GDM1 (cell line): ENCODE measurements around the gene CTXND1.

Source experiments
- DNase-seq: peaks from one replicate; lab custom pipeline; 2025; lab: John Stamatoyannopoulos, UW

CTXND1 gene

DNA sequence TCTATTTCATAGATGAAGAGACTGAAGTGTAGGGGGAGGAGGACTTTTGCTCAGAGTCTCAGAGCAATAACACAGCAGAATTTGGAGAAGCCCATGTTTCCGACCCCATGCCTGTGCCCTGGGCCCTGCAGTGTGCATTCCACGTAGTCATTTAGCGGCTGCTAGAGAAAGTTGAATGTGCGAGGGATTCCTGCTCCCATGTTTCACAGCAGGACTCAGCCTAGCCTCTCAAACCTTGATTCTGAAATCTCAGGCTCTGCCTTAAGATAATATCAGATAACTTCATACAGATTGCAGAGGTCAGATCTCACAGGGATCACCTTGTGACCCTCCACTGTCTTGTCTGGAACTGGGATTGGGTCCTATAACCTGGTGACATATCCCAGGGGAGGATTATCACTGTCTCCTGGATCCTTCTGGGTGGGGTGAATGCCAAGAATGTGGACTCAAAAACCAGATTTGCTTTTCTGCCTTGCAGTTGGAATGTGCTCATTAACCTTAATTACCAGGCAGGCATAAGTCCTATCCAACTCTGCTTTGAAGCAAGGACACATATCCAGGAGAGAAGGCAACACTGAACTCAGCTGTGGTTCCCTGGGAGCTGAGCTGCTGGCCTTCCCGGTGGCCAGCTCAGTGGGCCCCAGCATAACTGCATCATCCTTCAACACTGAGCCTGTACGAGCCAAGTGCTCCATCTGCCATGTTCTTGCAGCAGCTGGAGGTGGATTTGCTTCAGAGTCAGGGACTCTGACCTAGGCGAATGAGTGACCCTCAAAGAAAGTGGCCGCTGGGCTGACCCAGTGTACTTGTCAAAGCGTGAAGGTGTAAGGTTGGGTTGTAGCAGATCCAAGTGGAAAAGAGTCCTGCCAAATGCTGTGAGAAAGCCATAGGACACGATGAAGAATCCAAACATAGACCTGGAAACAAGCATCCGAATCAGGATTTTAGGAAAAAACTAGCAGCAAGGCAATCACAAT is 43.0 kb downstream of the CTXND1 start:
- DNase-seq = no peak

DNA sequence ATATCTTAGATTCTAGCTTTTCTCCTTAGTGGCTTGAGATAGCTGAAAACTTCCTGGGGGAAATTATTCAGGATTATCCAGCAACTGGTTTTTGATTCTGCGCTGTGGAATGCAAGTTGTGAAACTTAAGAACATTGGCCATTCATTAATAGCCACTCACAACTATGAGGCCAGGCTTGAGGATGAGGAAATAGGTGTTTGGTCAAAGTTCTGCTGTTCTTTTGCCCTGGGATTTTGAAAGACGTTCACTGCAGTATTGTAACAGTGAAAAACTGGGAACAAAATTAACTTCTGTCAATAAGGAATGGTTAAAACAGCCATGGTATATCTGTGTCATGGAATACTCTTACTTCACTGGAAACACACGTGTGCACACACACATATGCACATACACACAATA is 44.1 kb downstream of the CTXND1 start:
- DNase-seq = no peak

- DNase-seq = no peak
These were observed 47.8 kb downstream of the CTXND1 start for GRCh38 chr15:80204231-80204630.

DNA sequence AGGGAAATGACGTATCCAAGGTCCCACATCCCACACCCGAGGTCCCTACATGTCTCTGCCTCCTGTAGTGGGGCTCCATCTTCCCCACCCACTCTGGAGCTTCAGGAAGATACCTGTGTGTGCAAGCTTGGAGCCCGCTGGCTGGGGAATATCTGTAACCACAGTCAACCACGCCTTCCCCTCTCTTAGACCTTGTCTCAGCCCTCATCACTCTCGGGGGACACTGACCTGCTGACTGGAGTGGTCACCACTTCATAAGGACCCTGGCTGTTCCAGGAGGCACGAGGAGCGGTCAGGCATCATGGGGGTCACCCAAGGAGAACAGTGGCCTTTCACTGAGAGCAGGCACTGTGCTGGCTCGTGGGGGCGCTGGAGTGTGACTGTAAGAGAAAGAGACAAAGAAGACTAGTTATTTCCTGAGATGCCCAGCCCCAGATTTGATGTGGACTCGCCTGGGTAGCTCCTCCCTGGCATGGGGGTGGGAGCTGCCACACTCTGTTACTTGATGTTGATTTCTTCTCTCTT is 48.6 kb downstream of the CTXND1 start:
- DNase-seq = no peak

DNA sequence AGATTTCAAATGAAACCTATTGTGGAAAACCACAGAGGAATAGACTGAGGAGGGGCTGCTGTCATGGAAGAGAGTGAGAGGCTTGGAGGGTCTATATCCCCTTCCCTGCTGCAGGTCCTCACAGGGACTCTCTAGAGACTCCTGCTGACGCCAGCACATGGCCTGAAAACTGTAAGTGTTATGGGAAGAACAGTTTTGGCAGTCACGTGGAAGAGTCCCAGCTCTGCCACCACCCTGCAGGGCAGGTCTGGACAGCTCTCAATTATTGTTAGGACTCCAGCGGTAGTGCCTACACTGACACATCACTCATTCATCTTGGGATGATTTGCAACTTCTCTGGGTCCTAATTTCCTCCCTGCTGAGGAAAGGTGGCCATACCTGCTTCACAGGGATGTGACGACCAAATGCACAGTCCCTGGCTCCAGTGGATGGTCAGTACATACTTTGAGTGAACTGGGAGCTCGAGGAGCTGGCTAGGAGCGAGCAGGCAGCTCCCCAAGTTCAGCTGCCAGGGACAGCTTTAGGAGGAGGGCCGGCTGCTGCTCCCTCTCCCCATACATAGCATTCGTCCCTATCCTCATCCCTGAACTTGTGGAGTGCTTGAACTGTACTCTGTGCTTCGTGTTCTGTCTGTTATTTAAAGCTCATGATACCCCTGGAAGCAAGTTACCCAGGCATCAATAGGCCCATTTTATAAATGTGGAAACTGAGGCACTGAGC is 49.2 kb downstream of the CTXND1 start:
- DNase-seq = no peak

DNA sequence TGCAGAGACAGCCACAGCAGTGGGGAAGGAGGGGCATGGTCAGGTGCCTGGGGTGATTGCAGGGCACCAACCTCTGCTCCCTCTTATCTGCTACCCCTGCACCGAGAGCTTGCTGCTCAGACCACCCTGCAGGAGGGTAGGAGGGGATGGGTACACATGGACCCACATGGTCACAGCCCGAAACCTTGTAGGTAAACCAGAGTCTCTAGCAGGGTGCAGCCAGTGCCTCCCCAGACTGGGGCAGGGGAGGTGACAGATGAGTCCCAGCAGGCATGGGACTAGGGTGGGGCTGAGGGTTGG is 50.0 kb downstream of the CTXND1 start:
- no peak for DNase-seq

DNA sequence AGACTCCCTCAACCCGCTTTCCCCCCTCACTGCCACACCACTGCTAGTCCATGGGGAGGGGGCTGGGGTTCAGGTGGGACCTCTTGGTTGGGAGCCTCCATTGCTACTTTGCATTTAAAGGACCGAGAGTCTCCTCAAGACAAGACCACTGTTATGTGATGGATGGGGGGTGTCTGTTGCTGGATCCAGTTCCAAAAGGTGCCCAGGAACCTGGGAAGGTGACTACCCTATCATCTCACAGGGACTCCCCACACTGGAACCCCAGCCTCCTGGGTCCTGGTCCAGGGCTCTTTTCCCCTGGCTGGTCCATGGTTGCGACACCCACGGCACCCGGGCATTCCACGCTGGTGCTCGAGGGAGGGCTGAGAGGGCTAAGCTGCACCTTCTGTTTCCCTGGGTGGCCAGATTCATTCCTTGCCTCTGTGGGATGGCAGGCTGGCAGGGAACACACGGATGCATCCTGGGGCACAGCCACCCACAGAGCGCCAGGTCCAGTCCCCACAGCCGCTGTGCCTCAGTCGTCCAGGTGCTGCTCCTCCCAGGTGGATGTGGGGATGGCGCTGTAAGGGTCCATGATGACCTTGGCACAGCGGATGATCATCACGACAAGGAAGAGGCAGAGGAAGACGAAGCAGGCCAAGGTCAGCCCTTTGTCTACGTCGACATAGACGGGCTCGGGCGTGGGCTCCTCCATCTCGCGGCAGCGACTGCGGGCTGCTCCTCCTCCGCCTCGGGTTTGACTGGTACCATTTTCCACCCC is 50.6 kb downstream of the CTXND1 start:
- DNase-seq = no peak

DNA sequence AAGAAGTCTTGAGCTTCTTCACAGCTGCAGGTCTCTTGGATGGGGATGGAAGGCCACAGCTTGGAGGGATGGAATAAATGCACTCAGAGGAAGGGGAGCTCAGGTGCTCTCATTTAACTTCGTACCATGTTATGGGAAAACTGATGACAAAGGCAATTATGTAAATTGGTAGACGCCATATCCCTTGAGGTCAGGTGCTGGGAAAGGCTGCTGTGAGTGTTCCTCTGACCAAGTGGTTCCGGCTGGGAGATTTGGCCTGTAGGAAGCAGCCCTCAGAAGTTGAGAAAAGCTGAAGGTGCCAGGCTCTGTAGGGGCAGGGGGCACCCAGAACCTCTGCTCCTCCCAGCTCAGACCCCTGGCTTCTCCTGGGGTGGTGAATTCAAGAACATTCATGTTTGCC is 52.1 kb downstream of the CTXND1 start:
- DNase-seq = no peak

GRCh38 chr15:80199366-80199765 is 52.6 kb downstream of the CTXND1 start:
- no peak for DNase-seq

DNA sequence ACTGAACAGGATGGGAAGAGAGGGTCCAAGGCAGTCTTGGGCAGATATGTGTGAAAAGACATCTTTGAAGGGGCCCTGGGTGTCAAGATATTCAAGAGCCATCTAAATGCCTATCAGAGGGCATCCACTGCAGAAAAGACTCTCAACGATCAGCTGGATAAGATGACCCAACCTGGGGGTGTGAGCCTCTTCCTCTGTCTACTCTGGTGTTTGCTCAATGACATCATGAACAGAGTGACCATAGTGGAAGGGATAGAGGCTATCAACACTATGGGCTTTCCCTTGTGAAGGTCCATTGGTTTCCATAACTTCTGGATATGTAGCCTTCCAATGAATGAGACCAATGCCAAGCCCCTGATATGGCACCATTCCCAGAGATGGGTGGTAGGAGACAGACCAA is 57.1 kb downstream of the CTXND1 start:
- no peak for DNase-seq

- DNase-seq = no peak
These were observed 57.8 kb downstream of the CTXND1 start for GRCh38 chr15:80194186-80194585.

- no peak for DNase-seq
These were observed 60.0 kb downstream of the CTXND1 start for GRCh38 chr15:80191897-80192595.

GRCh38 chr15:80191198-80191597 is 60.8 kb downstream of the CTXND1 start:
- DNase-seq = no peak

- no peak for DNase-seq
These were observed 63.8 kb downstream of the CTXND1 start for GRCh38 chr15:80188251-80188650.

DNA sequence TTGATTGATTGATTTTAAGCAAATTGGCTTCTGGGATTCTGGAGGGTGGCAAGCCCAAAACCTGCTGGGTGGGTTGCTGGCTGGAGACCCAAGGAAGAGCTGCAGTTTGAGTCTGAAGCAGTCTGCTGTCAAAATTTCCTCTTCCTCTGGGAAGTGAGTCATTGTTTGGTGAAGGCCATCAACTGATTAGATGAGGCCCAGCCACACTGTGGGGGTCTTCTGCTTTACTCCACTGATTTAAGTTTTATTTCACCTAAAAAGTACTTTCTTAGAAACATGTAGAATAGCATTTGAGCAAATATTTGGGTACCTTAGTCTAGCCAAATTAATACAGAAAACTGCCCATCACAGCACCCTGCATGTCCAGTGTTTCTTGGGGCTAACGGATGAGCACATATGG is 65.4 kb downstream of the CTXND1 start:
- no peak for DNase-seq

GRCh38 chr15:80186066-80186465 is 65.9 kb downstream of the CTXND1 start:
- DNase-seq = no peak

DNA sequence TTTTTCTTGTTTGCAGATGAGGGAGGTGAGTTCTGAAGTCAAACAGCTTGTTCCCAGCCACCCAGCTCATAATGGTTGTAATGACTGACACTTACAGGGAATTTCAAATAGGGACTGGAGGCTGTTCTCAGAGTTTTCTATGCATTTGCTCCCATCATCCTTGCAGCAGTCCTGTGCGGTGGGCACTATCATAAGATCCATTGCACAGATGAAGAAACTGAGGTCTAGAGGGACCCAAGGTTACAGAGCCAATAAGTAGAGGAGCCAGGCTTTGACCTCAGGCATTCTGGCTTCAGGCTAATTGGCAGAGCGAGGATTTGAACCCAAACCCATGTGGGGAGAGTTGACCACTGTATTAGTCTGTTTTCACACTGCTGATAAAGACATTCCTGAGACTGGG is 66.9 kb downstream of the CTXND1 start:
- no peak for DNase-seq

DNA sequence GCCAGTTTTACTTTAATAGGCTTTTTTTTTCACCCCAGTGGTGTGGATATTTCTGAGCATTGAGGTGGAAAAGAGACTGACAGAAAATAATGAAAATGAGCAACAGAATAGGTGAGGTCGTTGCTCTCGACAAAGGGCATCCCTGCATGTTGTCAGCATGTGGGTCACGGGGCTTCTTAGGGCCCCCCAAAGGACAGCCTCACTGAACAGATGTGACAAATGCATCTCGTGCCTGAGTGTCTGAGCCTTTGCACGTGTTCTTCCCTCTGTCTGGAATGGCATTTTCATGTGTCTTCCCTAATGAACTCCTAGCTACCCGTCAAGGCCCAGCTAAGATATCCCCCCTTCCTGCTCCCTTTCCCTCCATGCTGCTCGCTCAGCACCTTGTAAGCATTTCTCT is 67.5 kb downstream of the CTXND1 start:
- DNase-seq = no peak

DNA sequence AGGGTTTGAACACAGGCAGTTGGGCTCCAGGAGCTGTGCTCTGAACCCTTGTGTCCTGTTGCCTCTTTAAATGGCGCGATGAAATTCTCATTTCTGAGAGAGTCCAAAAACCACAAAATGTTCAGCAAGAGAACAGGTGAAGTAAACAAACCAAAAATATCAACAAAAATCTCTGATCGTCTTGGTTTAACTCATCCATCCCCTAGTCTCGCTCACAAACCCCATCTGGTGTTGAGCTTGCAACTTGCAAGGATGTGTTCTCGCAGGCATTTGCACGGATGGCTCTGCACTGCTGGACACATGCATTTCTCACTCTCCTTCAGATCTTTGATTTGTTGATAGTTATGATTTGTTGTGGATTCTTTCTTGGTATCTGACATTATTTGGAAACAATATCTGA is 68.1 kb downstream of the CTXND1 start:
- DNase-seq = no peak

- no peak for DNase-seq
These were observed 68.7 kb downstream of the CTXND1 start for GRCh38 chr15:80183306-80183705.

DNA sequence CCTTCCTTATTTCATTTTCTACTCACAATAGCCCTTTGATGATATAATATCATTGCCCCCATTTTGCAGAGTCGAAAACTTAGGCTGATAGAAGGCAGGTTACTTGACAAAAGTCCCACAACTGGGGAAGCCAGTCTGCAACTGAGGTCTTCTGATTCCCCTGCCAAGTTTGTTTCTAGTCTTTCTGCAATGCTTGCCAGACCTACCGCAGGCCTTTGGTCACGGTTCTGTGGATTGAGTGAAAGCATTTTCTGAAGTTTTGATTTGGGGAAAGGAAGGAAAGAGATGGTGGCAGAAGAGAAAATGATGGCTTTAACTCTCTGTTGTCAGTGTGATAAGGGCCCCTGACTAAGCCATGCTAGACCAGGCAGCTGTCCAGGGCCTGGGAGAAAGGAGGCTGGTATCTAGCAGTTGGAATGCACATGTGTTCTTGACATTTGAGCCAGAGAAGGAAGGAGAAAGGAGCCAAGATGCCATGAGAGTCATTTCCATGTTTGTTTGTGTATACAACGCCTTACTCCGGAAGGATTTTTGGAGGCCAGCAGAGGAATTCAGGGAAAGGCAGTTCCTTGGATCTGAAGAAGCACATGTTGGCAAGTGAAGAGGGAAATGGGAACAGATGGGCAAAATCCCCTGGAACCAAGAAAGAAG is 69.3 kb downstream of the CTXND1 start:
- no peak for DNase-seq
